ENCODE measurements around the gene RPGRIP1.

The RPGRIP1 gene

DNA sequence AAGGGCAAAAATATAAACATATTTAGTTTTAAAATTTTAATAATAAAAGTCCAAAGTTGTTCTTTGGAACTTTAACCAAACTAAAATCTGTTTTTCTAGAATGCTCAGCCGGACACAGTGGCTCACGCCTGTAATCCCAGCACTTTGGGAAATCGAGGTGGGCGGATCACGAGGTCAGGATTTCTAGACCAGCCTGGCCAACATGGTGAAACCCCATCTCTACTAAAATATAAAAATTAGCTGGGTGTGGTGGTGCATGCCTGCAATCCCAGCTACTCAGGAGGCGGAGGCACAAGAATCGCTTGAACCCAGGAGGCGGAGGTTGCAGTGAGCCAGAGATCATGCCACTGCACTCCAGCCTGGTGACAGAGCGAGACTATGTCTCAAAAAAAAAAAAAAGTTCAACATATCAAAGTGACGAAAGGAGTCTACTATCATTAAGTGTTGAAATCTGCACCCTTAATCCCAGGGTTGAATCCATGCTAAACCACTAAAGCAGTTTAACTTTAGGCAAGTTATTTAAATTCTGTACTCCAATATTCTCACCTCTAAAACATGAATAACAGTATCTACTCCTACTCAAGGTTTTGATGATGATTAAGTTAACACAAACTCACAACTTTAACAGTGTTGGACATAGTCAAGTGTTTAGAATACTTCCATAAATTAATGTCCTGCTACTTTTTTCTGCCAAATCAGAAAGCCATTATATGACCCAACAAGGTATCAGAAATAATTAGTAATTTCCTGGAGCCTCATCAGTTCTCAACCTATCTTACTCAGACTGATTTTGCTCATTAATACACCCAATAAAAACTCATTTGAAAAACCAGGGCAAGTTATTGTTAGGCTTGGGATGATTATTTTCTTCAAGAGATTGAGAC lies 21.6 kb upstream of the RPGRIP1 start:
- no peak for DNase-seq (ENCODE audit: low read depth)
- TF ChIP-seq, protein P1, sequence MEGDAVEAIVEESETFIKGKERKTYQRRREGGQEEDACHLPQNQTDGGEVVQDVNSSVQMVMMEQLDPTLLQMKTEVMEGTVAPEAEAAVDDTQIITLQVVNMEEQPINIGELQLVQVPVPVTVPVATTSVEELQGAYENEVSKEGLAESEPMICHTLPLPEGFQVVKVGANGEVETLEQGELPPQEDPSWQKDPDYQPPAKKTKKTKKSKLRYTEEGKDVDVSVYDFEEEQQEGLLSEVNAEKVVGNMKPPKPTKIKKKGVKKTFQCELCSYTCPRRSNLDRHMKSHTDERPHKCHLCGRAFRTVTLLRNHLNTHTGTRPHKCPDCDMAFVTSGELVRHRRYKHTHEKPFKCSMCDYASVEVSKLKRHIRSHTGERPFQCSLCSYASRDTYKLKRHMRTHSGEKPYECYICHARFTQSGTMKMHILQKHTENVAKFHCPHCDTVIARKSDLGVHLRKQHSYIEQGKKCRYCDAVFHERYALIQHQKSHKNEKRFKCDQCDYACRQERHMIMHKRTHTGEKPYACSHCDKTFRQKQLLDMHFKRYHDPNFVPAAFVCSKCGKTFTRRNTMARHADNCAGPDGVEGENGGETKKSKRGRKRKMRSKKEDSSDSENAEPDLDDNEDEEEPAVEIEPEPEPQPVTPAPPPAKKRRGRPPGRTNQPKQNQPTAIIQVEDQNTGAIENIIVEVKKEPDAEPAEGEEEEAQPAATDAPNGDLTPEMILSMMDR (conservative IDR thresholded peaks at IDR 0.05; ENCODE audit: control insufficient read depth, insufficient read depth, low read depth, low read length), result no peak
- no peak overlapping the region for H3K4me3 ChIP-seq (ENCODE audit: control insufficient read depth, low read depth, low read length)

DNA sequence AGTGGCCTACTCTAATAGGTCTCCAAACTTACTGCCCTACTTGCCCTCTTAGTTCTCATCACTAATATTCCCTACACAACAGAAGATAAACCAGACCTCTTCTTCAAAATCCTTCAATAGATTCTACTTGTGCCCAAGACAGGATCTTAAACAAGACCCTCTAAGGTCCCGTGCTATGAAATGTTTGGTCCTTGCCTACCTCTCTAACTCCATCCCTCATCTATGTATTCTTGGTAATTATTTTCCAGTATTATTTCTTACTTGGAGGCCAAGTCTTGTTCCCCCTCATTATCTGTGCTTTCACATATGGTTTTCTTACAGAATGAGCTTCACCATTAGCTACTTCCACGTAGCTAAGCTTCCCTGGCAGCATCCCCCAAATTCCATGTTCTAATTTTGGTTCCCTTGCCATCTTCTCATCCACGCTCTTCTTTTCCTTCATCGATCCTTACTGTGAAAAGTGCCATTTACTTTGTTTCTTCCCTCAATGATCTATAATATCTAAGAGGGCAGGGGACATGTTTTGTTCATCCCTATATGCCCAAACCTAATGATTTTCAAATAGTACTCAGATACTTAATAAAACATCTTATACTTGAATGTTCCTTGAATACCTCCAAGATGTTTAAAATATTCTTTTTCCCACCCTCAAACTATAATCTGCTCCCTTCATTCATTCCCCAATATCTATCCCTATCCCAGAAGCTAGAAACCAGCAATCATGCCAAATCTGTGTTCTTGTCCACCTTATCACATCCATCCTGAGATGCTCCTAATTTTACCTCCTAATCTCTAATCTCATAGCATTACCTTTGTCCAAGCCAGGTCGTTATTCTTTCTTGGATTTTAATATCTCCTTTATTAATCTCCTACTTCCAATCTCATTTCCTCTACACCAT lies 20.7 kb upstream of the RPGRIP1 start:
- TF ChIP-seq, protein P1 (conservative IDR thresholded peaks at IDR 0.05; ENCODE audit: control insufficient read depth, insufficient read depth, low read depth, low read length), result no peak
- DNase-seq (ENCODE audit: low read depth), result no peak
- no peak overlapping the region for H3K4me3 ChIP-seq (ENCODE audit: control insufficient read depth, low read depth, low read length)

DNA sequence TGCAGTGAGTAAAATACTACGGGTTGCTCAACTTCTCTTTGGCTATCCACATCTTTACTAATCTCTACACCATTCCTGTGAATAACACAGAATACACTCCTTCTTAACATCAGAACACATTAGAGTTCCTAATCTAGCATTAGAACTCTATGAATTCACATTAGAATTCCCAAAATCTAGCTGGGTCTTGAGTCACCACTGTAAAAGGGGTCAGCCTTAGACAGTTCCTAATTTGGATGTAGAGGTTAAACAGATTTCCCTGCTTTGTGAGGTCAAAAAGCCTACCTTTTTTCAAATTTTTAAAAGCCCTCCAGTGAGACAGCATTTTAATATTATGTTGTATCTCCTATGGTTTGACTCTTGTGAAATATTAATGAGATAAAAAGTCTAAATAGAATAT lies 18.1 kb upstream of the RPGRIP1 start:
- H3K4me3 ChIP-seq (ENCODE audit: control insufficient read depth, low read depth, low read length), result no peak overlapping the region
- TF ChIP-seq, protein P1 (conservative IDR thresholded peaks at IDR 0.05; ENCODE audit: control insufficient read depth, insufficient read depth, low read depth, low read length), result no peak
- DNase-seq (ENCODE audit: low read depth), result no peak

DNA sequence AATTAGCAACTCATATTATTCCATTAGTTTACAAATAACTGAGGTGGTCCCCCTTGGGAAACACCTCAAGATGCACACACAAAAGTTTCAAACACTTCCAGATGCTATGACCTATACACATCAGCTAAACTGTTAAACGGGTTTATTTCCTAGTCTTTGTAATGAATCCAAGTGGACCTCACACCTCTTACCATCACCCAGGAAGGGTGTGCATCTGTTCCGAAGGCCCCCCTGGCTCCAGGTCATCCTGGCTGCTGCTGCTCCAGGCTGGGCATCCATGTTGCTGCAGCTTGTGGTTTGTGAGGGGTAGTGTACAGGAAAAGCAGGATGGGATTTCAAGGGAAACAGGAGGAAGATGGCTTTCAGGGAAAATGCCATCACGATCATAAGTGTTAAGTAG lies 17.5 kb upstream of the RPGRIP1 start:
- no peak overlapping the region for H3K4me3 ChIP-seq (ENCODE audit: control insufficient read depth, low read depth, low read length)
- TF ChIP-seq, protein P1 (conservative IDR thresholded peaks at IDR 0.05; ENCODE audit: control insufficient read depth, insufficient read depth, low read depth, low read length), result no peak
- DNase-seq (ENCODE audit: low read depth), result no peak

DNA sequence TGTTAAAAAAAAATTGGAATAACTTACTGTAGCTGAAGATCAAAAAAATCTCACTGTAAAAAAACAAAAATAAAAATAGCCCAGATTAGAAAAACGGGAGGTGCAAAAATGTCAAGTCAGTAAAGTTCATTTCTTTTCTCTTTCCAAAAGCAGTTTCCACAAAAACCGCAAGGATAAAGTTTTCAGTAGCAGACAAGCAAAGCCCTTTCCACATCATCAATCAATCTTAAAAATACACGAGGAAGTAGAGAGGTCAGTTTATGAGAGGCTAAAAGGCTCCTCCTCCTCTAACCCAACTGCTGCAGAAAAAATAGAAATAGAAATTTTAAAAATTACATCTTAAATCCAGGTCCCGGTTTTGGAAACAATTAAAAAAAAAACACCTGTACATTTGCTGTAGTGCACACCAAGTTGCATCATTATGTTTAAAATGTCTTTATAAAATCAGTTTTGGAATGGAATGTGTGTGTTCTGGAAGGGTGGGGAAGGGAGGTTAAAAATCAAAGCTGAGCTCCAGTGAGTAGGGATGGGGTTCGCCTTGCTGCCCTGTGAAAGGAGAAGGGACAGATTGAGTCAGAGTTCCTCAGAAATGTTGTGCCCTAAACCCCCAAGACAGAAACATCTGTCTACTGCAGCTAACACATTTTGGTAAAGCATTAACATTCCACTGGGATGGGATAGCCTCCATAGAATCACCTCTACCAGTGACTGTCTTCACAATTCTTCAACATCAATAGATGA lies 16.4 kb upstream of the RPGRIP1 start:
- TF ChIP-seq, protein P1 (conservative IDR thresholded peaks at IDR 0.05; ENCODE audit: control insufficient read depth, insufficient read depth, low read depth, low read length), result no peak
- H3K4me3 ChIP-seq (ENCODE audit: control insufficient read depth, low read depth, low read length), result peak overlapping the region; percentile 26
- DNase-seq (ENCODE audit: low read depth), result peak; percentile 57

All from fibroblast of mammary gland (primary cell).